ENCODE measurements around the gene IER3. TPM values are rescaled to one million over a fixed set of nuclear protein-coding genes. Genes with fewer than 3 reads are reported as not detected.
"Not testable (repeated sequence)": the region's sequence is repeated elsewhere in the genome, so short reads cannot be mapped to it uniquely, and the experiment has no call there.

Gene IER3
- total RNA-seq, 1 donor from 2014 or later = 134 TPM

- peak; percentile 88 for DNase-seq
Measured at GRCh38 chr6:30722280-30723112, 21.9 kb downstream of the IER3 start.

- peak; percentile 16 for DNase-seq
Measured at GRCh38 chr6:30722025-30722279, 22.4 kb downstream of the IER3 start.

GRCh38 chr6:30721198-30722024 is 22.9 kb downstream of the IER3 start:
- peak; percentile 94 for DNase-seq

DNA sequence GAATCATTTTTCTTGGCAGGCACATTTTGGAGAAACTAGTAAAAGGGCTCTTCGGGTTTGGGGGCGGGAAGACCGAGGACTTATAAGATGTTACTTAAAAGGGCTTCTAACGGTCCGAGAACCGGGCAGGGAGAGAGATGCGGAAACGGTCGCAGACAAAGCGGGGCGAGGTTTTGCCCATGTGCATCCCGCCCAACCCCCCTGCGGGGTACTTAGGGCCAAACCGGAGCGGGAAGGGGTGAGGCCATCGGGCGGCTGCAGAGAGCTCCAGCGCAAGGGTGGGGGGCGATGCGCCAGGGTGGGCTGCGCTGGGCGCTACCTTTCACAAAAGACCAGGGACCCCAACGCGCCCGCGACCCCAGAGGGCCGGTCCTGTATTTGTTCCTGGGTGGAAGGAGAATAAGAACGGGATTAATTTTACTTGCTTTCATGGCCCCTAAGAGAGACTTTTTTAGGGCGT is 23.6 kb downstream of the IER3 start:
- peak; percentile 71 for DNase-seq

DNA sequence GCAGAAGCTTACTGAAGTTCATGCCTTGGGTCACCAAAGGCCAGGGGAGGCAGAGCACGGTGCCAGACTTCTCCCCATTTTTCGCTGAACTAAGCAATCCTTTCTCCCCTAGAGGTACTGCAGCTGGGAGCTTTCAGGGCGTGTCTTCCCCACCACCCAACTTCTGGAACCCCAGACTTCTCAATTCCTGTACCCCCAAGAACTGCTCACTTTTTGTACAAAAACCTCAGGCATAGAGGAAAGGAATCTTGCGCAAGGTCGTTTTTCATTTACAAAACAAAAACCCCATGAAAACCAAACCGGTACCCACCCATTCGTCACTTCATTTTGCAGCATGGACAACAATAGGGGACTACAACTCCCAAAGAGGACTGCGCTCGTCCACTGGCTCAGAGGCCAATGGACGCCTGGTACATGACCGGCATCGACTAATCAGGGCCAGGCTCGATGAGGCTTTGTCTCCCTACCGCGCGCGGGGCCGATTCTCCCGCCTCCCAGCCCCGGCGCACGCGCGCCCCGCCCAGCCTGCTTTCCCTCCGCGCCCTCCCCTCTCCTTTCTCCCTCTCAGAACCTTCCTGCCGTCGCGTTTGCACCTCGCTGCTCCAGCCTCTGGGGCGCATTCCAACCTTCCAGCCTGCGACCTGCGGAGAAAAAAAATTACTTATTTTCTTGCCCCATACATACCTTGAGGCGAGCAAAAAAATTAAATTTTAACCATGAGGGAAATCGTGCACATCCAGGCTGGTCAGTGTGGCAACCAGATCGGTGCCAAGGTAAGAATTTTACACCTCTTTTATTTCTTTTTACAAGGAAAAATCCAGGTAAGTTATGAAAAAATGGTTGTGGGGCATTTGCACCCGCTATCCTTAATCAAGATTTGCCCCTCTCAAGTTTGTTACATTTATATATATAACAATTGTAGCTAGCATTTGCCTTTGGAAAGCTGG is 24.3 kb downstream of the IER3 start, which contains the start of gene TUBB:
TUBB (plus strand) TSS at position 562 of the 947 bp plus-strand sequence; CDS start at position 717, 155 bp downstream.
- peak; percentile 98 for DNase-seq

GRCh38 chr6:30719356-30719755 is 25.0 kb downstream of the IER3 start:
- DNase-seq = no peak

DNA sequence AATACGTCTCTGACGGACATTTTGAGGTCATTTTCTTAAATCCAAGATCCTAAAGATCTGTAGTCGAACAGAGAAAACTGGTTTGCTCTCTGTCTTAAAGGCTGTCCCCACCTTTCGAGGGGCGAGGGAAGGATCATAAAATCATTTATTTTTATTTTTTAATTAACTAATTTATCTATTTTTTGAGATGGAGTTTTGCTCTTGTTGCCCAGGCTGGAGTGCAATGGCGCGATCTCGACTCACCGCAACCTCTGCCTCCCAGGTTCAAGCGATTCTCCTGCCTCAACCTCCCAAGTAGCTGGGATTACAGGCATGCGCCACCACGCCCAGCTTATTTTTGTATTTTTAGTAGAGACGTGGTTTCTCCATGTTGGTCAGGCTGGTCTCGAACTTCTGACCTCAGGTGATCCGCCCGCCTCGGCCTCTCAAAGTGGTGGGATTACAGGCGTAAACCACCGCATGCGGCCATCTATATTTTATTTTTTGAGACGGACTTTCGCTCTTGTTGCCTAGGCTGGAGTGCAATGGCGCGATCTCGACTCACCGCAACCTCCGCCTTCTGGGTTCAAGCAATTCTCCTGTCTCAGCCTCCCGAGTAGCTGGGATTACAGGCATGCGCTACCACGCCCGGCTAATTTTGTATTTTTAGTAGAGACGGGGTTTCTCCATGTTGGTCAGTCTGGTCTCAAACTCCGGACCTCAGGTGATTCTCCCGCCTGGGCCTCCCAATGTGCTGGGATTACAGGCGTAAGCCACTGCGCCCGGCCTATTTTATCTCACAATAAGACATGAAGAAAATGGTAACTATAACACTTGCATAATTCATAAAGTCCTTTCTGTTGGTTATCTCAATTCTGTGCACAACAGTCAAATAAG is 26.3 kb downstream of the IER3 start:
- DNase-seq = not testable (repeated sequence)

DNA sequence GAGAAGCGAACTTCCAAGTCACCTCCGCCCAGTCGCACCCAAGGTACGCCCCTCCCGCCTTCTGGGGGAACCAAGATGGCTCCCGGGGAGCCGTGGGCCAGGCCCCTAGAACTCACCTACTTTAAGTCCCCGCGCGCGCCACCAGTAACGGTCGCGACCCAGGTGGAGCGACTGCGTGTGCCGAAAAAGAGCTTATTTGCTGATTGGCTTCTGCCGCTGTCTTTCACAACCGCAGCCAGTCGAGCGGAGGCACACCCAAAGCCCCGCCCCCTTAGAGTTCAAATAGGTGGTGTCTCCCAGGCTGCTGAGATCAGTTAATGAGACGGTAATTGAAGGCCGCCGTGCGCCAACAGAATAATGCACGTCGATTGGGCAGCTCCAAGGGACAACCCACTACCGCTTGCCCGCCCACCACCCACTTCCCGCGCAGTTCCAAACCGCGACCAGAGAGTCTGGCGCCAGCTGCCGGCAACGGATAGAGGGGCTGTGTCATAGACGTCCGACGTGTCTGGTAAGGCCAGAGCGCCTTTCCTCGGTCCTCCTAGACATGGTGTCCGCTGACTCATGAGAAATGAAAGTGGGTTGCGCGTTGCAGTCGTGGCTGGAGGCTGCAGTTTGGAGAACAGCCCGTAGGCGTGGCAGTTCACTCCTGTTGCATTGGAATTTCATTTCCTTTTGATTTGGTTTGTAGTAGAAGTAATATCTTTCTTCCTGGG is 27.1 kb downstream of the IER3 start, which contains the start of gene MDC1:
MDC1 (minus strand) TSS at position 153 of the 716 bp plus-strand sequence. CDS start 2,106 bp downstream, outside the sequence.
- peak; percentile 100 for DNase-seq

DNA sequence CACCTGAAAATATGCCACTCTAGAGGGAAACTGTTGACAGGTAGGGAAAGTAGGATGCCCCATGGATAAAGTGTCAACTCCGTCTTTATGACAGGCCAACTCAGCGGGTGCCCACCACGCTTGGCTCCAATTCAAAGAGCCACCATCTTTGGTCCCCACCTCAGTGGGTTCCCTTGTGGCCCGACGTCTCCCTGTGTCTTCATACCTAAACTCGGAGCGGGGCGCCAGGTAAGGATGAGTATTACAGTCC is 27.5 kb downstream of the IER3 start:
- DNase-seq = no peak

DNA sequence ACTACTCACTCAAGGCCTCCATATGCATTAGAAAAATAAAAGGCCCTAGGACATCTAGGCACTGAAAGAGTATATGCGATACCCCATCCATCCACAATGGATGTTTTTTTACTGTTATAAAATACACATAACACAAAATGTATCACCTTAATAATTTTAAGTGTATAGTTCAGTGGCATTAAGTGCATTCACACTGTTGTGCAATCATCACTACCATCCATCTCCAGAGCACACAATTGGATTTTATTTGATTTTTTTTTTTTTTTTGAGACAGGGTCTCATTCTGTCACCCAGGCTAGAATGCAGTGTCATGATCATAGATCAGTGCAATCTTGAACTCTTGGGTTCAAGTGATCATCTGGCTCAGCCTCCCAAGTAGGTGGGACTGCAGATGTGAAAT is 30.1 kb downstream of the IER3 start:
- DNase-seq = no peak

DNA sequence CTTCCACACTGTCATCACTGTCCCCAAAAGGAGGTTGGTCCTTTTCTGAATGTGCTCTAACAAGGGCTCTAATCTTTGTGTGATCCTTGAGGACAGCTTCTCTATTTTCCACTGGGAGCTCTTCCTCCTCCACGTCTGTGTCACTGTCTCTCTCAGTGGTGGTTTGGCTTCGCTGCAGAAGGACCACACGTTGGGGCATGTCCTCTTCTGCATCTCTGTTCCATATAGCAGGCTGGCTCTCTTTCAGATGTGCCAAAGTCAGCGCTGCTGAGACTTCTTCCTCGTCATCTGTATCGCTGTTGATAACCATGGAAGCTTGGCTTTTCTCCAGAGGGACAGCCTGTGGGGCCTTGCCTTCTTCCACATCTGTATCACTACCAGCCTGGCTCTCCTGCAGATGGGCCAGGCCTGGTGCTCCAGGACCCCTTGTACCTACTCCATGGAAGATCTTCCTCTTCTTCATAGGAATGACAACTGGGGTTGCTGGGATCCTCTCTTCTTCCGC is 31.9 kb downstream of the IER3 start:
- no peak for DNase-seq

DNA sequence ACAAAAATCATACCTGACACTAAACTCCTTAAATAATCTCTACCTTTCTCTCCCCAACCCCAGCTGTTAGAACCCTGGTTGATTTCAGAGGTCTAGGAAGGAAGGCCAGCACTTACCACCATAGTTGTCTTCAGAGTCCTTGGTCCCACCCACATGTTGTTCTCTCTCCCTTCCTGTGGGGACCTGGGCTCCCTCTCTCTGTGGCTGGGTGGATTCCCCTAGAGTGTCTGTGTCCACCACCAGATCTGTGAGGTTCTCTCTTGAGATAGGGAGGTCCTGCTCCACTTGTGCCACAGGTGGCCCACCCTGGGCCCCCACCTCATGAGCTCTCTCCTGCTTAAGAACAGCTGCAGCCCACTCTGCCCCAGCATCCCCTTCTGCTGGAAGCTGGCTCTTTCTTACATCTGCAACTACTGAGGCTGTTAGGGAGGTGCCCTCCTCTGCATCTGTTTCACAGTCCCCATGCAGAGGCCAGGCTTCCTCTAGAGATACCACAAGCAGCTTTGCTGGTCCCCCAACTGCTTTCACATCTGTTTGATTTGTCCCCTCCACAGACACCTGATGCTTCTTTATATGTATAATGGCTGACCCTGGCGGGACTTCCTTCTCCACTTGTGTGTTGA is 32.5 kb downstream of the IER3 start:
- DNase-seq = no peak

DNA sequence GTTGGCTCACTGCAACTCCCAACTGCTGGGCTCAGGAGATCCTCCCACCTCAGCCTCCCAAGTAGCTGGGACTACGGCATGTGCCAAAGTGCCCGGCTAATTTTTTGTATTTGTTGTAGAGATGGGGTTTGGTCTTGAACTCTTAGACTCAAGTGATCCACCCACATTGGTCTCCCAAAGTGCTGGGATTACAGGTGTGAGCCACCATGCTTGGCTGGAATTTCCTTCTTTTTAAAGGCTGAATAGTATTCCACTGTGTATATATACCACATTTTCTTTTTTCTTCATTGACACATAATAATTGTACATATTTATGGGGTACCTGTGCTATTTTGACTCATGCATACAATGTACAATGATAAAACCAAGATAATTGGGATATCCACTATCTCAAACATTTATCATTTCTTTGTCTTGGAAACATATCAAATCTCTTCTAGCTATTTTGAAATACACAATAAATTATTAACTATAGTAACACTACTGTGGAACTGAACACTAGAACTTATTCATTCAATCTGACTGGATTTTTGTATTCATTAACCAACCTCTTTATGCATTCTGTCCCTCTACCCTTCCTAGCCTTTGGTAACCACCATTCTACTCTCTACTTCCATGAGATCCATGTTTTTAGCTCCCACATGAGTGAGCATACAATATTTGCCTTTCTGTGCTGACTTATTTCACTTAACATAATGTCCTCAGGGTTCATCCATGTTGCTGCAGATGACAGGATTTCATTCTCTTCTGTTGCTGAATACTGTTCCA is 35.1 kb downstream of the IER3 start:
- no peak for DNase-seq

GRCh38 chr6:30707281-30707850 is 37.0 kb downstream of the IER3 start:
- DNase-seq = no peak

GRCh38 chr6:30705620-30706019 is 38.7 kb downstream of the IER3 start:
- no peak for DNase-seq

DNA sequence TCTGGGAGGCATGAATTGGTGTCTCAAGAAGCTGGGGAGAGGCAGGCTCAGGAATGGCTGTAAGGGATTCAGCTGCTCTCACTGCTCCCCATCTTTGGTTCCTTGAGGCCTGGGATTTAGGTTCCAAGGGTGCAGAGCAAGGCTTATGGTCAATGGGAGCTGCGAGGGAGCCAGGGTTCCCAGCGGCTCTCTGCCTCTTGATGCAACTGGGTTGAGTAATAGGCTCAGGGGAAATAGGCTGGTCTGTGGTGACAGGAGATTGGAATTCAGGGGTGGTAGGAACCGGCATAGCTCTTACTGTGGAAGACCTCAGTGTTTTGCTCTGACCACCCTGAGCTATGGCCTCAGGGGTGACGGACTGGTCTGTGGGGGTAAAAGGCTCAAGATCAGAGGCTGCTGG is 40.5 kb downstream of the IER3 start:
- DNase-seq = no peak

DNA sequence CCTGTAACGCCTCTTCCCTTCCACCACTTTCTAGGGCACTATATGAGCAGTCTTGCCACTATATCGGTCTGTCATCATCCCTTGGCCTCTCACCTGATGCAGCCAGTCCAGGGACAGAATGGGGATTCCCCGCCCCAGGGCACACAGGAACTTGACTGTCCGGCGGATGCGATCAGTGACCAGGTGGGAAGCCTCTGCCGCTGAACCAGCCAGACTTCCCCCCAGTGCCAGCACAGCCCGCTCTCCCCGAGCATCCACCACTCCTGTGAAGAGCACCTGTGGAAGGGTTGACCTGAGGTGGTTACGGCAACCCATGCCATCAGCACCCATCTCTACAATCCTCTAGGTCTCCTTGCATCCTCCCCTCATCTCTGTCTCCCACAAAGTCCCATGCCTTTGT is 41.3 kb downstream of the IER3 start:
- DNase-seq = no peak

DNA sequence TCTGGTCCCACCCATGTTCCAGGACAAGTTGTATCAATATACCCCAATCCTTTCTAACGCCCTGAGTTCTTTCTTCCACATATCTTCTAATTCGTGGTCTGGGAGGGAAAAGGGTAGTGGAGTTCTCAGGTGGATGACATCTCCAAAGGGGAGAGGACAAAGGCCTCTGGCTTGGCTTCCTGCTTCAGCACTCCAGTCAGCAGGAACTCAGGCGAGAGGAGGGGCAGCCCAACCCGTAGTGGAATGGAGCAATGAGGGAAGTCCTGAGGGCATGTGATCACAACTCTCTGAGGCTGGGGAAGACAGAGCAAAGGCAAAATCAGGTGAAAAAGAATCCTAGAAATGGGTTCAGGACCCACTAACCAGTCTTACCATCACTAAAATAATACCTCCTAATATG is 44.0 kb downstream of the IER3 start:
- peak; percentile 14 for DNase-seq

DNA sequence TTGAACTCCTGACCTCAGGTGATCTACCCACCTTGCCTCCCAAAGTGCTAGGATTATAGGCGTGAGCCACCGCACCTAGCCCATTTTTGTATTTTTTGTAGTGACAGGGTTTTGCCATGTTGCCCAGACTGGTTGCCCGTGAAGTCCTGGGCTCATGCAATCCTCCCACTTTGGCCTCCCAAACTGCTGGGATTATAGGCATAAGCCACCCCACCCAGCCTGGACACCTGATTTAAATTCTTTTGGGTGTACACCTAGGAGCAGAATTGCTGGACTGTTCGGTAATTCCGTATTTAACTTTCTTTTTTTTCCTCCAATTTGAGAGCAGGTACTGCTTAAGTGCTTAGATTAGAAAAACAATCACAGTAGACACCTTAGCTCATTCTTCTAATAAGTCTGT is 47.9 kb downstream of the IER3 start:
- DNase-seq = no peak

Data from dermis blood vessel endothelial cell (primary cell).